Fibroblast of the aortic adventitia (primary cell): Measurements from ENCODE around the gene FPR3. TPM values are rescaled to one million over a fixed set of nuclear protein-coding genes. Genes with fewer than 3 reads are reported as not detected.
A peak's percentile ranks its signal among the peaks of the same experiment; 100 is the strongest.

ENCODE experiments used
- DNase-seq: peaks from one replicate; pipeline ENCODE4 v3.0.0-alpha.2; 2010; ENCODE audit warnings: low read depth
- H3K4me3 ChIP-seq: 2 replicates; pipeline ENCODE4 v1.5.1; 2011; ENCODE audit warnings: low read depth, mild to moderate bottlenecking, control low read depth, low read length, moderate library complexity
- total RNA-seq: library from RNA; depleted of rRNA; stranded (reverse); fragments of >200 nt; gene quantifications from 2 replicates; pipeline ENCODE4 v1.2.3, GENCODE V29; 2012; ENCODE audit warnings: low replicate concordance
- TF ChIP-seq, protein P1 (sequence below): IDR thresholded peaks from 2 replicates; pipeline ENCODE4 v1.5.1; 2011; ENCODE audit warnings: mild to moderate bottlenecking, low read length, control low read depth, inconsistent platforms; ENCODE audit not compliant: insufficient read depth

Gene FPR3
- total RNA-seq, 1 donor: not detected

DNA sequence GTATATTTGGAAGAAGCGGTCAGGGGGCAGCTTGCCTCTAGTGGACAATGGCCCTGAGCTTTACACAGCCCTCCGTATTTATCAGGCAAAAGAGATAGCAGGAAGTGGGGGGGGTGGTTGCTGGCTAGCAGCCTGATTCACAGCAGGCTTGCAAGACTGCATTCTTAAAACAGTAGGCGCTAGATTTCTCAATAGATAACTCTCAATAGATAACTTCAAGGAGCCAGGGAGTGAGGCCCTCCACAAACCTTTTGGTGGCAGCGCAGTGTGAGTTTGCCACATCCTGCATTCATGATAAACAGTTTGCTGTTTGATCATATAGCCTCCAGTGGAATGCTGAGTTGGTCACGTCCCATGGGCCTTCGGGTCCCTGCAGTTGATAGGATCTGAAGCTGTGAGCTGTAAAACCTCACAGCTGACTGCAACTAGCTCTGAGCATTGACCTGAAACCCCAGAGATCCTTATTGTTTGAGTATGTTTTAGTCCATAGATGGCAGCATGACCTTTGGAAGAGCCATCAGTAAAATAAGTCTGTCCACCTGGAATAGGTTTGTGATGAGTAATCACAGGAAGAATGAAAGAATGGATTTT lies 12.2 kb downstream of the FPR3 start:
- no peak overlapping the region for H3K4me3 ChIP-seq
- TF ChIP-seq, protein P1, sequence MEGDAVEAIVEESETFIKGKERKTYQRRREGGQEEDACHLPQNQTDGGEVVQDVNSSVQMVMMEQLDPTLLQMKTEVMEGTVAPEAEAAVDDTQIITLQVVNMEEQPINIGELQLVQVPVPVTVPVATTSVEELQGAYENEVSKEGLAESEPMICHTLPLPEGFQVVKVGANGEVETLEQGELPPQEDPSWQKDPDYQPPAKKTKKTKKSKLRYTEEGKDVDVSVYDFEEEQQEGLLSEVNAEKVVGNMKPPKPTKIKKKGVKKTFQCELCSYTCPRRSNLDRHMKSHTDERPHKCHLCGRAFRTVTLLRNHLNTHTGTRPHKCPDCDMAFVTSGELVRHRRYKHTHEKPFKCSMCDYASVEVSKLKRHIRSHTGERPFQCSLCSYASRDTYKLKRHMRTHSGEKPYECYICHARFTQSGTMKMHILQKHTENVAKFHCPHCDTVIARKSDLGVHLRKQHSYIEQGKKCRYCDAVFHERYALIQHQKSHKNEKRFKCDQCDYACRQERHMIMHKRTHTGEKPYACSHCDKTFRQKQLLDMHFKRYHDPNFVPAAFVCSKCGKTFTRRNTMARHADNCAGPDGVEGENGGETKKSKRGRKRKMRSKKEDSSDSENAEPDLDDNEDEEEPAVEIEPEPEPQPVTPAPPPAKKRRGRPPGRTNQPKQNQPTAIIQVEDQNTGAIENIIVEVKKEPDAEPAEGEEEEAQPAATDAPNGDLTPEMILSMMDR: no peak
- DNase-seq: no peak

DNA sequence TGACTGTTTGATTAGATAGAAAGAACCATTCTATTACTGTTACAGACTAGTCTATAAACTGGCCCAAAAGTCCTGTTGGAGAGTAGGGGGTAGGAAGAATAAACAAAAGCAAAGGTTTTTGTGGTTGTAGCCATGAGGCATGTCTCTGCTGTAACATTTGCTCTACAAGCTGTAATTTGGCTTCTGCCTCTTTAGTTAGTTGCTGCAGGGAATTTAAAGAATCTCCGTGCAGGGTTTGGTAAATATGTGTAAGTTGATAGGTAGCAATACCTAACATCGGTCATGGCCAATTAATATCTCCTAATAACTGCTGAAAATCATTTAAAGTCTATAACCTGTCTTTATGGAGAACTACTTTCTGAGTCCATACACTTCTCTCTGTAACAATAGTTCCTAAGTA lies 13.0 kb downstream of the FPR3 start:
- DNase-seq: no peak
- TF ChIP-seq, protein P1: no peak

DNA sequence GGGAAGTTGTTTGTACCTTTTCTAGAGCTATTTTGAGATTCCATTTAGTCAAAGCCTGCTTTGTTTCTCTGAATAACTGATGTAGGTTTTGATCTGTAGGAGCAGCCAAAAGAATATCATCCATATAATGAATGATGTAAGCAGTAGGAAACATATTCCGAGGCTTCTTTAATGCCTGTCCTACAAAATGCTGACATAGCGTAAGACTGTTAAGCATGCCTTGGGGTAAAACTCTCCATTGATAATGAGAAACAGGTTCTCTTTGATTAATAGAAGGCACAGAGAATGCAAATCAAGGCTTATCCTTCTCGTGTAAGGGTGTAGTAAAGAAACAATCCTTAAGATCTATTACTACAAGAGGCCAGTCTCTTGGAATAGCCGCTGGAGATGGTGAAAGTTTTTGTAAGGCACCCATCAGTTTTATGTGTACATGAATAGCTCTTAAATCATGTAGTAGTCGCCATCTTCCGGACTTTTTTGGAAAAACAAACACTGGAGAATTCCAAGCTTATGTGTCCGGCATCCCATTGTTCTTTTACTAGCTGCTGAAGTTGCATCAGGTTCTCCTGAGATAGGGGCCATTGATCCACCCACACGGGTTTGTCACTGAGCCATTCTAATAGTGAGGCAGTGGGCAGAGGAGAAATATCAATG lies 13.5 kb downstream of the FPR3 start:
- DNase-seq: peak; percentile 88
- H3K4me3 ChIP-seq: no peak overlapping the region
- TF ChIP-seq, protein P1: peak; percentile 30

More for the DNA sequence above, 13.0 kb downstream of the FPR3 start:
- no peak overlapping the region for H3K4me3 ChIP-seq

DNA sequence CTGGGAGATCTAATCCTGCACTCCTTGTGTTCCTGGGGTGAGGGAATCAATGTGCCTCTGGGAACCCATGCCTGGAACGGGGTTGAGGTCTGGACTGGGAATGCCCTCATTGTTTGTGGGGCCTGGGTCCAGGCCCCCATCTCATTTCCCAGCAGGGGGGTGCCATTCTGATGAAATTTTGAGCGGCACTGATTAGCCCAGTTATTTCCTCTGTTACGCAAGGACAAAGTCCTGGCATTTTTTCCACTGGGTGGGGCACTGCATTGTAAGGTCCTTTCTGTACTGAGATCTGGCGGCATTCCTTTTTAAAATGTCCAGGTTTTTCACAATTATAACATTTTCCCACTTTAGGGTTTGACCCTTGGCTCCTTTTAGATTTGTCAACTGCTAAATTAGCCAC lies 14.8 kb downstream of the FPR3 start:
- peak; percentile 72 for DNase-seq
- TF ChIP-seq, protein P1: no peak
- no peak overlapping the region for H3K4me3 ChIP-seq

DNA sequence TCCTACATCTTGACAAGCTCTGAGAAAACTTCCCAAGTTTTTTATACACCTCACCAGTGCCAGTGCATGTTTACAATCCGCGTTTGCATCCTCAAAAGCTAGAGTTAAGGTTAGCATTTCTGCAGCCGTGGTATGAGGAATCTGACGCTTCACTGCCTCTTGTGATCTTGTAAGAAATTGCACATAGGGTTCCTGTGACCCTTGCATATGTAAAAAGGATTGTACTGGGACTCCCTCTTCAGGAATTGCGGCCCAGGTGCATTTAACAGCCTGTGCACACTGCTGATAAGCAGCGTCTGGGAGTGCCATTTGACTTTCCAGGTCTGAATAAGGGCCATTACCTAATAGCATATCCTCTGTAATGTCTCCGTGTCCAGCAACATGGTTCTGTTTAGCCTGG lies 15.3 kb downstream of the FPR3 start:
- no peak overlapping the region for H3K4me3 ChIP-seq
- DNase-seq: peak; percentile 44
- TF ChIP-seq, protein P1: peak; percentile 8

DNA sequence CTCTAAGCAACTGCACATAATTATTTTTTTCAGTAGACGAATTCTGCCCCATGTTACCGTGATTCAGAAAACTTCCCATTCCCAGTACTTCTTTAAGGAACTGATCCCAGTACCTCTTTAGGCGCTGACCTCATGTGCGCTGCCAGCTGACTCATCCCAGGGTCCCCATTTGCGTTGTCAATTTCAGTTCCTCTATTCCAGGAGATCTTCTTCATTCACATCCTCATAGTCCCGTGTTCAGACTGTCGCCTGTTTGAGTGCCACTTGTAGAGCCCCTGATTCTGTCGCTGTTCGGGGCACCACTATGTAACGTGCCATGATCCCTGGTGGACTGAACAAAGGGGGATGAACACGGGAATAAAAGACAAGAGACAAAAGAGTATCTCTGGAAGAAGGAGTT lies 16.4 kb downstream of the FPR3 start:
- no peak for DNase-seq
- TF ChIP-seq, protein P1: no peak
- no peak overlapping the region for H3K4me3 ChIP-seq
